Stimulated activated effector memory CD8-positive, alpha-beta T cell treated with anti-CD3 and anti-CD28 coated beads, Interleukin-12 subunit alpha, Interleukin-12 subunit beta, amount 100 ng/mL, for 72 hours (primary cell): Measurements from ENCODE around the gene CDH3.

Experiments
- ATAC-seq: fragments of 150-1000 bp; cut with Tn5 transposase; 2 replicates; pipeline ENCODE4 v1.10.0; 2021
- DNase-seq, 2 donors: peaks; one replicate each; pipeline ENCODE4 v3.0.0; 2021 to 2022; ENCODE audit warnings: low spot score in 2 of 2
- H3K27ac Mint-ChIP-seq: one replicate; pipeline ENCODE4 v1.8.0; 2022; ENCODE audit warnings: mild to moderate bottlenecking, mixed read lengths
- H3K36me3 Mint-ChIP-seq: one replicate; pipeline ENCODE4 v1.8.0; 2022; ENCODE audit warnings: mild to moderate bottlenecking, mixed read lengths
- H3K4me1 Mint-ChIP-seq: one replicate; pipeline ENCODE4 v1.8.0; 2022; ENCODE audit warnings: mixed read lengths
- H3K4me3 Mint-ChIP-seq: one replicate; pipeline ENCODE4 v1.8.0; 2022; ENCODE audit warnings: mild to moderate bottlenecking, mixed read lengths
- H3K9me3 Mint-ChIP-seq: one replicate; pipeline ENCODE4 v1.8.0; 2022; ENCODE audit warnings: mixed read lengths

Gene CDH3

DNA sequence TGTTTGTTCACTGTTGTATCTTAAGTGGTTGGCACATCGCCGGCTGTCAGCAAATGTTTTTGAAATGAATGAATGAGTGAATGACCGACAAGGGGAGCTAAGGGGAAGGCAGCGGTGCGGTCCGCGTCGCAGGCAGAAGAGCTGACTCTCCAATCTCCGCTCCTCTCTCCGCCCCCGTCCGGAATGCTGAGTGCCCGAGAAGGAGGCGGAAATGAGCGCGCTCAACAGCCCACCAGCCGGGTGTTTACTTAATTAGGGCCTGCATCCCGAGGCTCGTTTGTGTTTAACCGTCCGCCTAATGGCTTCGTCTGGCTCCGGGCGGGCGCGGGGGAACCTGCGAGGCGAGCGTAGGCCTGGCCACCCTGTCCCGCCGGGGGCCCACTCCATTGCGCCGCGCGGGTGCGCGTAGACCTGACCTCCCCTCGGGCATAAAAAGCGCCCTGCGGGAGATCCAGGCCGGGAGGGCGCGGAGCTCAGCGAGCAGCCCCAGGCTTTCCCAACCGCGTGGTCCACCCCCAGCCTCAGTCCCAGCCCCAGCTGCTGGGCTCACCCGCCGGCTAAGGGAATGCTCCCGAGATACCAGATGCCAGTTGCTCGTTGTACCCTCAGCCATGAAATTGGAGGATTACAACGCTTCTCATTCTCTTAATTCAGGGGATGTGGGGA is 2.5 kb upstream of the CDH3 start:
- DNase-seq, result no peak
- Mint-ChIP-seq H3K4me3 (no peak overlapping the region), H3K27ac (no peak overlapping the region), H3K9me3 (no peaks in the 10 kb centered on the region), H3K36me3 (no peaks in the 10 kb centered on the region), H3K4me1 (peaks cover 14% of the 10 kb centered on the region)
- no peak for ATAC-seq

DNA sequence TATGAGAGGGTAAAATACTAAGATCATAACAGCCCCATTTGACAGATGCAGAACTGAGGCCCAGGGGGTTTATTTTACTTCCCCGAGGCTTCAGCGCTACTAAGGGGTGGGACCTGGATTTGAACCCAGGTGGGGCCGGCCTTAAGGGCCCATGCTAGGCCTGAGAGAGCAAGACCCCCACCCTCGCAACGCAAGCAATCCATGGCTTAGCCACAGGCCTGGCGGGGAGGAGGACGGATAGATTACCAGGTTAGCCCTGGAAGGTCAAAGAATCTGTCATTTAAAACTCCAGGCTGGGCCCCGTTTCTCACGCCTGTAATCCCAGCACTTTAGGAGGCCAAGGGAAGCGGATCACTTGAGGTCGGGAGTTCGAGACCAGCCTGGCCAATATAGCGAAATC is 1.9 kb upstream of the CDH3 start:
- Mint-ChIP-seq H3K4me1 (peaks cover 14% of the 10 kb centered on the region), H3K36me3 (no peaks in the 10 kb centered on the region), H3K9me3 (no peaks in the 10 kb centered on the region), H3K4me3 (no peak overlapping the region), H3K27ac (no peak overlapping the region)
- no peak for DNase-seq
- ATAC-seq, result no peak

DNA sequence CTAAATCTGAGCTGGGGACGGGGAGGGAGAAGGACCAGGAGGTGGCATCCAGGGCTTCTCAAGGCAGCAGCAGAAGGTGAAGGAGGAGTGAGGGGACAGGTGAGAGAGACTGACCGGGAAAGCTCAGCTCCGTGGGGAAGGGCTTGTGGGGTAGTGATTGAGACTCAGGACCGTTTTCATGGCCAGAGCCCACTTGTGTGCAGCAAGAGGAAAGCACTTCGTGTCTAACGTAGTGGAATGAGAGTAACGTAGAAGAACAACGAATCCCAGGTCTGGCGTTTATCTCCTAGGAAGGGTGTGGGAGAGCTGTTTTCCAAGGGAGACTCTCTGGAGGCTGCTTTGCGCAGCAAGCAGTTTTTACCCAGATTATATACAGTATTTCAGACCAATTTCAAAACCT is 1.3 kb upstream of the CDH3 start:
- no peak for ATAC-seq
- H3K27ac Mint-ChIP-seq, result no peak overlapping the region

DNA sequence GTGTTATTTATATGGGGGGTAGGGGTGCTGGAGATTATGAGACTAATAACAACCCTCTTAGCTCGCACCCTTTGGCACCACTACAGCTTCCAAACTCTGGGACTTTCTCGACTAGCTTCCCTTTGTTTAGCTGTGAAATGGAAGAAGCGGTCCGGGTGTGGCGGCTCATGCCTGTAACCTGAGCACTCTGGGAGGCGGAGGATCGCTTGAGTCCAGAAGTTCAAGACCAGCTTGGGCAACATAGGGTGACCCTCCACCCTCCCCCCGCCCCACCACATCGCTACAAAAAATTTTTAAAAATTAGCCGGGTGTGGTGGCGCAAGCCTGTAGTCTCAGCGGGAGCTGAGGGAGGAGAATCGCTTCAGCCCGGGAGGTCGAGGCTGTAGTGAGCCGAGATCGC is 814 bp upstream of the CDH3 start:
- H3K36me3 Mint-ChIP-seq, result no peaks in the 10 kb centered on the region
- H3K4me1 Mint-ChIP-seq, result peaks cover 14% of the 10 kb centered on the region
- no peak overlapping the region for H3K27ac Mint-ChIP-seq
- H3K9me3 Mint-ChIP-seq, result no peaks in the 10 kb centered on the region
- ATAC-seq, result no peak
- H3K4me3 Mint-ChIP-seq, result peak overlapping the region; percentile 42
- no peak for DNase-seq

More for the DNA sequence above, 1.3 kb upstream of the CDH3 start:
- H3K4me3 Mint-ChIP-seq, result peak overlapping the region; percentile 42
- peaks cover 14% of the 10 kb centered on the region for H3K4me1 Mint-ChIP-seq
- H3K36me3 Mint-ChIP-seq, result no peaks in the 10 kb centered on the region
- no peaks in the 10 kb centered on the region for H3K9me3 Mint-ChIP-seq
- no peak for DNase-seq

DNA sequence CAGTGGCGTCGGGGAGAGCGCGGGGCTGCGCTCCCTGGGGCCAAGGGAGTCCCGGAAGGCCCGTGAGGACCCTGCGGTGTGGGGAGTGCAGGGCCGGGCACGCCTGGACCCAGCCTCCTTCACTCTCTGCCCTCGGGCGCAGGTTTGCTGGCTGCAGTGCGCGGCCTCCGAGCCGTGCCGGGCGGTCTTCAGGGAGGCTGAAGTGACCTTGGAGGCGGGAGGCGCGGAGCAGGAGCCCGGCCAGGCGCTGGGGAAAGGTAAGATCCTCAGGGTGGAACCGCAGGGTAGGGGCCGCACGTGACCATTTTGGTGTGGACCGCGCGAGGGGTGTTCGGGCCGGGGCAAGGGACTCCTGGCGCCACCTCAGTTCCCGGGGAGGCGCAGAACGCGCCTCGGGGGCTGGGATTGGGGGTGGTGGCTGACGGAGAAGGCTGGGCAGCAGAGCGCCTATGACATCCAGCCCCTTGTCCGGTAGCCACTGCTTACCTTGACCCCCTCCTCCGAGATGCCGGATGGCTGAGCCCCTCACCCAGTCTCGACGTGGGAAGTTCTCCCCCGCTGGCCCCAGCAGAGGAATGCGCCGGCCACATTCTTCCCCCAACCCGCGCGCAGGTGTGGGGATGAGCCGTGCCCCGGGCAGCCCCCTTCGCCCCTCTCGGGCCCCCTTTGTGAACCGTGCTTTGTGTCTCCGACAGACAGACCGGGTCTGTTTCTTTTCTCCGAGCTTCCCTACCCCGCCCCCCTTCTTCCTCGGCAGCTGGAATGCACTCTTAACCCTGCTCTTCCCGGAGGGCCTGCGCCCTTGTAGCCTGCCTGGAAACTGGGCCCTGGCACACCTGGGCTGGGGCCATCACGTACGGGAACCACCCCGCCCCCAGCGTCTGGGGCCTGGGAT is 631 bp downstream of the CDH3 start:
- H3K4me1 Mint-ChIP-seq, result peaks cover 13% of the 10 kb centered on the region
- no peaks in the 10 kb centered on the region for H3K36me3 Mint-ChIP-seq
- peak overlapping the region; percentile 42 for H3K4me3 Mint-ChIP-seq
- H3K9me3 Mint-ChIP-seq, result no peaks in the 10 kb centered on the region
- ATAC-seq (peak; percentile 35), DNase-seq (no peak)
- H3K27ac Mint-ChIP-seq, result no peak overlapping the region

DNA sequence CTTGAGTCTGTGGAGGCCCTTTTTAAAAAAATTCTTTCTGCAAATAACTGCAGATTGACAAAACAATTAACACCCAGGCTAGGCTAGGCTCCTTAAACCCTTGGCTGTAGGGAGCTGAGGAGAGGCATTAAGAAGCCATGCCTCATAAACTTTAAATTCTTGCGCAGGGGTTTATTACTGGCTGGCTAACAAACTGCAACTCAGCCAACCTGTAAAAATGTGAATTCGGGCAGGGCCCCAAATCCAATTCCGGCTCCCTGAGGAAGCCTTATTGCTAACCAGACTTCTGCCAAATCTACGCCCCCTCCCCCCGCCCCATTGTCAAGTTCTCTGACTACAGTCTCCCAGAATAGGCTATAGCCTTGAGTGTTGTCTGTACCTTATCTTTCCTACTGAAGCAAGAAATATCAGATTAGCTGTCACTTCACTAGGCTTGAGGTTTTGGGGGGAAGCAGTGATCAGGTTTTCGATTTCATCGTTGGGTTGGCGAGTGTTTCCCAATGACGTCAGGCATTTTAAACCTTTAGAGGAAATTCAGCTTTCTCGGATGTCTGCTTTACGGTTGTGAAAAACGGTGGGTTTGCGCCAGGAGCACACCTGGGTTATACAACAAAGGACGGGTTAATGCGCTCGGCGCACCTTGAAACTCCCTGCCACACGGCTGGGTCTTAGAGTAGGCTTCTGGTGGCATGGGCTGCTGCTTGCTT is 2.0 kb downstream of the CDH3 start:
- Mint-ChIP-seq H3K9me3 (no peaks in the 10 kb centered on the region), H3K4me1 (peaks cover 7% of the 10 kb centered on the region), H3K36me3 (no peaks in the 10 kb centered on the region), H3K4me3 (no peak overlapping the region), H3K27ac (no peak overlapping the region)
- no peak for DNase-seq
- ATAC-seq, result no peak

DNA sequence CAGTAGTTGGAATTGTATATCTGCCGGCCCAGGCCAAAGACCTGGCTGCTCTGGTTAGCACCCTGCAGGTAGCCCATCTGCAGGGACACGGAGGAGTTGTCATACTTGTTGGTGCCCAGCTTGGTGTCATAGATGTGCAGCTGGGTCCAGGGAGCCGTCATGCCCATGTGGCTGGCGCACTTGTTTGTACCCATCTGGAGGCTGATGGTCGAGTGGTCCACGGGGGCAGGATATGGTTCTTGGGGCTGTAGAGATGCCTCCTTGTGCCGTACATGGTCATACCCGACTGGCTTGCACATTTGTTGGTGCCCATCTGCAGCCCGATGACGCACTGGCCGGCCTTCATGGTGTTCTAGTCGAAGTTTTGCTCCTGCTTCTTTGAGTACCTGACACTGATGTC is 6.0 kb downstream of the CDH3 start:
- H3K36me3 Mint-ChIP-seq, result no peaks in the 10 kb centered on the region
- DNase-seq (no peak), ATAC-seq (no peak)
- no peaks in the 10 kb centered on the region for H3K9me3 Mint-ChIP-seq
- no peak overlapping the region for H3K27ac Mint-ChIP-seq
- H3K4me3 Mint-ChIP-seq, result no peak overlapping the region
- H3K4me1 Mint-ChIP-seq, result no peaks in the 10 kb centered on the region

DNA sequence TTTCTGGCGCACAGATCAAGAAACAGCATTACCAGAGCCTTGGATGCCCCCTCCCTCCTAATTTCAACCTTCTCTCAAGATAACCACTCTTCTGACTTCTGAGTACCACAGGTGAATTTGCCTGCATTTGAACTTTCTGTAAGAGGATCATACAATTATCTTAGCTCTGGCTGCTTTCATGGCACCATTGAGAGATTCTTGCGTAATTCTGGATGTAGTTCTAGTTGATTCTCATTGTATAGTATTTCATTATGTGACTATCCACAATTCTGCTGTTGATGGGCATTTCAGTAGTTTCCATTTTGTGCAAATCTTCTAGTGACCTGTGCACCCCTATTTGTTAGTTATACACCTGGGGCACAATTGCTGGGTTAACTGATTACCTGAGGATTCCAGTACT is 7.5 kb downstream of the CDH3 start:
- H3K9me3 Mint-ChIP-seq, result no peaks in the 10 kb centered on the region
- ATAC-seq (no peak), DNase-seq (no peak)
- H3K27ac Mint-ChIP-seq, result no peak overlapping the region
- no peaks in the 10 kb centered on the region for H3K4me1 Mint-ChIP-seq
- no peak overlapping the region for H3K4me3 Mint-ChIP-seq
- H3K36me3 Mint-ChIP-seq, result no peaks in the 10 kb centered on the region

DNA sequence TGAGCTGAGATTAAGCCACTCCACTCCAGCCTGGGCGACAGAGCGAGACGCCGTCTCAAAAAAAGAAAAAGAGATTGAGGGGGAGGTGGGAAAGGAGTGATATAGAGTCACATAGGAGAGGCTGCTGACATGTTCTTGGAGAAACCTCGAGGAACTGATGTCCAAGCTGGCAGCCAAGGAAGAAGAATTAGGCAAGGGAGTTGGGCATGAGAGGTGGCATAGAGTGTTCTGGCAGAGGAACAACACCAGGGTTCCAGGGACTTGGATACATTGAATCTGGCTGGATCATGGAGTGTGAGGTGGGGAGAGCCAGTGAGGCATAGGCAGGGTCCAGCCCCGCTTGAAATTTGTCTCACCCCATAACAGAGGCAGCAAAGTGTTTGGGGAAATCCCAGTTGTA is 10.7 kb downstream of the CDH3 start:
- ATAC-seq (no peak), DNase-seq (no peak)
- Mint-ChIP-seq H3K27ac (no peak overlapping the region), H3K36me3 (no peaks in the 10 kb centered on the region), H3K4me3 (no peak overlapping the region), H3K4me1 (no peaks in the 10 kb centered on the region), H3K9me3 (no peaks in the 10 kb centered on the region)

DNA sequence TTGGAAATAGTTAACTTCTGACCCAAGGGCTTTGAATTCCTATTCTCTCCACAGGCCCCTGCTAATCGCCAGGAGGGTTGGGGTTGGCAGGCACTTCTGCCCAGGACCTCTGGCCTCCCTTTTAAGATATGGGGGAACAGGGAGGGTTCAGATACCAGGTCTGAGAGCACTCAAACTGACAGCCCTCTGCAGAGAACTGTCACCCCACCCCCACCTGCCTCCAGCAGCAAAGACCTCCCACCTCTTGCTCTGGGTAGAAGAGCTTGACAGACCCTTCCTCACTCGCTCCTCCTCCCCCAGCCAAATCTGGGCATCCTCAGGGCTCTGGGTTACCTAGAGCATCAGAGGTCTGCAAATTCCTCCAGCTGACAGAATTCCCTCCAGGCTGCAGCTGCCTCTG is 11.6 kb downstream of the CDH3 start:
- H3K4me3 Mint-ChIP-seq, result no peak overlapping the region
- H3K27ac Mint-ChIP-seq, result no peak overlapping the region
- no peaks in the 10 kb centered on the region for H3K4me1 Mint-ChIP-seq

DNA sequence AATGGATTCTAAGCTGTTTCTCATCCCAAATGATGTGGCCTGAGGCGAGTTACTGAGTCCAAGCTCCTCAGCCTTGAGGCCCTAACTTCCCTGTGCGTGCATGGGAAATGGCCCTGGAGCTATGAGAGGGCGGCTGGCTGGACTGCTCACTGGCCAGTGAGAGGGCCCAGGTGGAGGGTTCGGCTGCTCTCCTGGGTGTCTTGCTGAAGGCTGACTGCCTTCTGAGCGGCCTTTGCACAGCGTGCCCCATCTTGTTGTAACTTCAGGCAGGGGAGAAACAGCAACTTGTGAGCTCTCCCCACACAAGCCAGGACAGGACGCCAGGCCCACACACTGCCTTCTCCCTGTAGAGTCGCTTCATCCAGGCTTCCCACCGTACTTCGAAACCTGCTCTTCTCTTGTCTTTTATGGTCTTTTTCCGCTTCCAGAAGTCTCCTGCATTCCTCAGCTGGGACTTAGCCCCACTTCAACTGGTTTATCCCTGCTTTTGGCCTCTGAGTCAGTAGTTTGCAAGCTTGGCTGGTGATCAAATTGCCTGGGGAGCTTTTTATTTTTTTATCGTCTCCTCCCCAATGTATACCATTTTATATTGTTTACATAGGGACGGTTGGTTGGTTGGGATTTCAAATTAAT is 13.3 kb downstream of the CDH3 start:
- DNase-seq (no peak), ATAC-seq (no peak)
- H3K9me3 Mint-ChIP-seq, result no peaks in the 10 kb centered on the region

More for the DNA sequence above, 11.6 kb downstream of the CDH3 start:
- Mint-ChIP-seq H3K9me3 (no peaks in the 10 kb centered on the region), H3K36me3 (no peaks in the 10 kb centered on the region)
- no peak for ATAC-seq
- no peak for DNase-seq

DNA sequence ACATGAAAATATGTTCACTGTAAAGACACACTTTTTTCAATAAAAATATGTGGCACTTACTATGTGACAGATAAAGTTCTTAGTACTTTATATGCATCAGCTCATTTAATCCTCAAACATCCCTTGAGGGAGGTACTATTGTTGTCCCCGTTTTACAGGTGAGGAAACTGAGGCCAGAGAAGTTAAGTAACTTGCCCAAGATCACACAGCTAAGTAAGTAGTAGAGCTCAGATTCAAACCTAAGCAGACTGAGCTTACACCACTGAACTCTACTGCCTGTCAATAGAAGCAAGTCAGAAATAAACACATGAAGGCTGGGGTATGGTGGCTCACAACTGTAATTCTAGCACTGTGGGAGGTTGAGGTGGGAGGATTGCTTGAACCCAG is 13.9 kb downstream of the CDH3 start:
- Mint-ChIP-seq H3K36me3 (no peaks in the 10 kb centered on the region), H3K4me1 (no peaks in the 10 kb centered on the region), H3K27ac (no peak overlapping the region), H3K4me3 (no peak overlapping the region), H3K9me3 (no peaks in the 10 kb centered on the region)
- no peak for DNase-seq
- no peak for ATAC-seq

More for the DNA sequence above, 13.3 kb downstream of the CDH3 start:
- H3K27ac Mint-ChIP-seq, result no peak overlapping the region
- no peak overlapping the region for H3K4me3 Mint-ChIP-seq
- H3K36me3 Mint-ChIP-seq, result no peaks in the 10 kb centered on the region
- H3K4me1 Mint-ChIP-seq, result no peaks in the 10 kb centered on the region

DNA sequence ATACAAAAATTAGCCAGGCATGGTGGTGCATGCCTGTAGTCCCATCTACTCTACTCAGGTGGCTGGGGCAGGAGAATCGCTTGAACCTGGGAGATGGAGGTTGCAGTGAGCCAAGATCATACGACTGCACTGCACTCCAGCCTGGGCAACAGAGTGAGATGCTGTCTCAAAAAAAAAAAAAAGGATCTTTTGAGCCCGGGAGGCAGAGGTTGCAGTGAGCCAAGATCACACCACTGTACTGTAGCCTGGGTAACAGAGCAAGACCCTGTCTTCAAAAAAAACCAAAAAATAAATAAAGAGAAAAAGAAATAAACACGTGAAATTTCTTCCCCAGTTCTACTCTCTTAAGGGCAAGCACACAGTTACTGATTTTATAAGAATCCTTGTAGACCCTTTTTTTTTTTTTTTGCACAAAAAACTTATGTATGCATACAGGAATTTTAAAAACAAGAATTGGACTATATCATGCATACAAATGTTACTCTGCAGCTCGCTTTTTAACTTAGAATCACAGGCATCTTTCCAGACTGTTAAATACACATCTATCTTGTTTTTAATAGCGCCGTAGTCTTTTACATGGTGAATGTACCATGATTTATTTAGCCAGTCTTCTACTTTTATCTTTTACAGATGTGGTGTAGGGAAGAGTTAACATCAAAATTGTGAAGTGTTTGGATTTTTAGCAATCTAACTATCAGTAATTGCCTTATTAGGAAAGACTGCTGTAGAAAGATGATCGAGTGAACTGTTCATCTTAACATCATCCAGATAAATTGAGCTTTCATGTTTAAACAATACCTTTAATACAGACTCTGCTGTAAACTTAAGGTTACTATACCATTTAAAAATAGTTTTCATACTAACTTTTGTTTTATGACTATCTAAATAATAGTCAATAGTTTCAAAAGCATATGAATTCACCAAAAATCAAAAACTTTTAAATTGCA is 14.6 kb downstream of the CDH3 start:
- H3K27ac Mint-ChIP-seq, result no peak overlapping the region
- no peaks in the 10 kb centered on the region for H3K36me3 Mint-ChIP-seq
- H3K4me3 Mint-ChIP-seq, result no peak overlapping the region
- no peak for ATAC-seq
- H3K4me1 Mint-ChIP-seq, result no peaks in the 10 kb centered on the region
- H3K9me3 Mint-ChIP-seq, result no peaks in the 10 kb centered on the region
- no peak for DNase-seq

DNA sequence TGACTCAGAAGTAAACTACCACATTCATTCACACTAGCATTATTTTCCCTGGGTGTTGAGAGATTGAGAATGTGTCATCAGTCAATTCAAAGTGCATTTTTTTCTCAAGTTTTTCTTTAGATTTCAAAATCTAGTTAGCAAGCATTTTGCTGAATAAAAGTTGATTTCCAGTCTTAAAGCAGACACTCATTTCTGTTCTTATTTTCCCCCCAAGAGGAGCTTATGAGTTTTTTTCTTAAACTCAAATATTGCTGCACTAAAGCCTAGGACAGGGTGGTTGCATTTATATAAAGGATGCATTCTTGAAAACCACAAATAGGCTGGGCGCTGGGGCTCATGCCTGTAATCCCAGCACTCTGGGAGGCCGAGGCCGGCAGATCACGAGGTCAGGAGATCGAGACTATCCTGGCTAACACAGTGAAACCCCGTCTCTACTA is 15.3 kb downstream of the CDH3 start:
- Mint-ChIP-seq H3K9me3 (no peaks in the 10 kb centered on the region), H3K36me3 (no peaks in the 10 kb centered on the region), H3K27ac (no peak overlapping the region), H3K4me1 (no peaks in the 10 kb centered on the region), H3K4me3 (no peak overlapping the region)
- DNase-seq (no peak), ATAC-seq (no peak)
